Osteocyte (in vitro differentiated cells): Measurements from ENCODE around the gene SWSAP1. TPM values are rescaled to one million over a fixed set of nuclear protein-coding genes. Genes with fewer than 3 reads are reported as not detected.

Experiments
- DNase-seq: peaks from one replicate; pipeline ENCODE4 v3.0.0; 2021; ENCODE audit warnings: mixed read lengths; ENCODE audit not compliant: unreplicated experiment; ENCODE audit errors: extremely low spot score
- H3K27ac Mint-ChIP-seq: one replicate; pipeline ENCODE4 v1.8.0; 2021; ENCODE audit warnings: mild to moderate bottlenecking, mixed read lengths; ENCODE audit not compliant: unreplicated experiment
- H3K27me3 Mint-ChIP-seq: one replicate; pipeline ENCODE4 v1.8.0; 2021; ENCODE audit warnings: mixed read lengths; ENCODE audit not compliant: unreplicated experiment
- H3K36me3 Mint-ChIP-seq: one replicate; pipeline ENCODE4 v1.8.0; 2021; ENCODE audit warnings: mixed read lengths; ENCODE audit not compliant: unreplicated experiment
- H3K4me1 Mint-ChIP-seq: one replicate; pipeline ENCODE4 v1.8.0; 2021; ENCODE audit warnings: mixed read lengths; ENCODE audit not compliant: unreplicated experiment
- H3K4me3 Mint-ChIP-seq: one replicate; pipeline ENCODE4 v1.8.0; 2021; ENCODE audit warnings: mild to moderate bottlenecking, moderate library complexity, mixed read lengths; ENCODE audit not compliant: unreplicated experiment
- H3K9me3 Mint-ChIP-seq: one replicate; pipeline ENCODE4 v1.8.0; 2021; ENCODE audit warnings: mixed read lengths; ENCODE audit not compliant: unreplicated experiment
- total RNA-seq: library from RNA; stranded (reverse); gene quantifications from 2 replicates; pipeline ENCODE4 v1.2.1, GENCODE V29; 2021
- TF ChIP-seq, protein P1 (sequence below): fragments of 200-600 bp; sonication (generic); IDR thresholded peaks from 2 replicates; pipeline ENCODE4 v1.5.0; 2021; ENCODE audit warnings: antibody characterized with exemption, mild to moderate bottlenecking, moderate library complexity

Gene SWSAP1
- total RNA-seq, 1 donor from 2014 or later: 1.3 TPM

DNA sequence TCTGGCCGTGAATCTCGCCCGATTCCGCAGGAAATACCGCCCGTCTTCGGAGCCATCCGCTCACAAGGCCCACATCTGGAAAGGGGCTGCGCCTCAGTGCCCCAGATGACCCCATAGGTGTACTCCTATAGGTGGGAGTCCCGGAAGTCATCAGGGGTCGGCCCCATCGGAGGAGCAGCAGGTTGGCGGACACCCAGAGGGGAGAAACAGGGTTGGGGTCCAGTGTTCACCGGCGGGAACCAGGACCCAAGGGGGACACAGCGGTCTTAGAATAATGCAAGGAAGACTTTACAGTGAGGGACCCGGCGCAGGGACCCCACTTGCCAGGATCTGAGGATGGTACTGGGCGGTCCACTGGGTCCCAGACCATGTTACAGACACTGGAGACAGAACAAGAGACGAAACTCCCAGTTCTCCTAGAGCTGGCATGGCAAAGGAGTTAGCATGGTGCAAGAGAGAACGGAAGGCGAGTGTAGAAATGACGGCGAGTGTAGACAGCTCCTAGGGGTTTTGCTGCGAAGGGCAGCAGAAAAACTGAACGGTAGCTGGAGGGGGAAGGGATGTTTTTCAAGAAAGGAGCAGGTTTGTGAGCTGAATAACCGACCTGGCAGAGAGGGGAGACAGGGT is 48.8 kb downstream of the SWSAP1 start:
- H3K36me3 Mint-ChIP-seq: no peaks in the 10 kb centered on the region
- no peak overlapping the region for H3K4me3 Mint-ChIP-seq
- TF ChIP-seq, protein P1, sequence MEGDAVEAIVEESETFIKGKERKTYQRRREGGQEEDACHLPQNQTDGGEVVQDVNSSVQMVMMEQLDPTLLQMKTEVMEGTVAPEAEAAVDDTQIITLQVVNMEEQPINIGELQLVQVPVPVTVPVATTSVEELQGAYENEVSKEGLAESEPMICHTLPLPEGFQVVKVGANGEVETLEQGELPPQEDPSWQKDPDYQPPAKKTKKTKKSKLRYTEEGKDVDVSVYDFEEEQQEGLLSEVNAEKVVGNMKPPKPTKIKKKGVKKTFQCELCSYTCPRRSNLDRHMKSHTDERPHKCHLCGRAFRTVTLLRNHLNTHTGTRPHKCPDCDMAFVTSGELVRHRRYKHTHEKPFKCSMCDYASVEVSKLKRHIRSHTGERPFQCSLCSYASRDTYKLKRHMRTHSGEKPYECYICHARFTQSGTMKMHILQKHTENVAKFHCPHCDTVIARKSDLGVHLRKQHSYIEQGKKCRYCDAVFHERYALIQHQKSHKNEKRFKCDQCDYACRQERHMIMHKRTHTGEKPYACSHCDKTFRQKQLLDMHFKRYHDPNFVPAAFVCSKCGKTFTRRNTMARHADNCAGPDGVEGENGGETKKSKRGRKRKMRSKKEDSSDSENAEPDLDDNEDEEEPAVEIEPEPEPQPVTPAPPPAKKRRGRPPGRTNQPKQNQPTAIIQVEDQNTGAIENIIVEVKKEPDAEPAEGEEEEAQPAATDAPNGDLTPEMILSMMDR: no peak
- no peaks in the 10 kb centered on the region for H3K9me3 Mint-ChIP-seq
- no peak for DNase-seq
- H3K27ac Mint-ChIP-seq: no peak overlapping the region
- peaks cover 23% of the 10 kb centered on the region for H3K27me3 Mint-ChIP-seq
- peaks cover 29% of the 10 kb centered on the region for H3K4me1 Mint-ChIP-seq

DNA sequence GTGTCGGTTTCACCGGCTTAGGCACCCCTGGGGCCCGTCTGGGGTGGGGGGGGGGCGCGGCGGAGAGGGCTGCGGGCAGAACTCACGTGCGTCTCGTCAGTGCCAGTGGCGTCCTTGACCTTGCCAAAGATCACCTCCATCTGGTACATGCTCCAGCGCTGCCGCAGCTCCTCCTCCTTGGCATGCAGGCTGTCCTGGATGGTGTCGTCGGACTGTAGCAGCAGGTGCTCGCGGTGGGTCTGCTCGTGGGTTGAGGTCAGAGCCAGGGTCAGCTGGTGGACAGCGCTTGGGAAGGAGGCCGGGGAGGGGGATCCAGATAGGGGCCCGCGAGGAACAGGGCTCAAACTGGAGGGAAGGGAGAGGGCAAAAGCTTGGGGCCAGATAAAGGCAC is 49.3 kb downstream of the SWSAP1 start:
- Mint-ChIP-seq H3K36me3 (no peaks in the 10 kb centered on the region), H3K27me3 (peaks cover 19% of the 10 kb centered on the region), H3K4me3 (no peak overlapping the region), H3K27ac (no peak overlapping the region), H3K4me1 (peaks cover 25% of the 10 kb centered on the region), H3K9me3 (no peaks in the 10 kb centered on the region)
- TF ChIP-seq, protein P1: no peak
- DNase-seq: no peak

Other genes with a start within 250 kb of the SWSAP1 start
- 11.9 and 13.5 TPM in 2 replicates for gene SPC24, start 218.9 kb upstream of the SWSAP1 start, total RNA-seq
- gene KANK2, start 177.1 kb upstream of the SWSAP1 start, total RNA-seq: 386 and 387 TPM in 2 replicates
- gene ANGPTL8, start 135.0 kb upstream of the SWSAP1 start, total RNA-seq: not detected in 2 replicates
- gene DOCK6, start 112.1 kb upstream of the SWSAP1 start, total RNA-seq: 81.7 and 86.9 TPM in 2 replicates
- not detected in 2 replicates for gene TSPAN16, start 78.5 kb upstream of the SWSAP1 start, total RNA-seq
- gene RAB3D, start 35.0 kb upstream of the SWSAP1 start, total RNA-seq: 2.6 and 4.3 TPM in 2 replicates
- gene TMEM205, start 28.4 kb upstream of the SWSAP1 start, total RNA-seq: 57.4 and 64.1 TPM in 2 replicates
- 22.4 and 28.1 TPM in 2 replicates for gene CCDC159, start 28.1 kb upstream of the SWSAP1 start, total RNA-seq
- 51.9 and 55.8 TPM in 2 replicates for gene PLPPR2, start 19.2 kb upstream of the SWSAP1 start, total RNA-seq
- 2.3 and 2.4 TPM in 2 replicates for gene EPOR, start 9.6 kb downstream of the SWSAP1 start, total RNA-seq
- 1.1 and 1.9 TPM in 2 replicates for gene RGL3, start 44.6 kb downstream of the SWSAP1 start, total RNA-seq
- gene ODAD3, start 60.5 kb downstream of the SWSAP1 start, total RNA-seq: not detected in 2 replicates
- gene PRKCSH, start 61.0 kb downstream of the SWSAP1 start, total RNA-seq: 398 and 415 TPM in 2 replicates
- not detected in 2 replicates for gene ELAVL3, start 106.4 kb downstream of the SWSAP1 start, total RNA-seq
- gene ZNF653, start 131.2 kb downstream of the SWSAP1 start, total RNA-seq: 10.3 and 15.1 TPM in 2 replicates
- 28.9 and 30.0 TPM in 2 replicates for gene ECSIT, start 154.5 kb downstream of the SWSAP1 start, total RNA-seq
- 8.1 and 9.9 TPM in 2 replicates for gene CNN1, start 164.2 kb downstream of the SWSAP1 start, total RNA-seq
- 49.2 and 49.9 TPM in 2 replicates for gene ELOF1, start 184.6 kb downstream of the SWSAP1 start, total RNA-seq
- 1.3 and 1.6 TPM in 2 replicates for gene ACP5, start 203.0 kb downstream of the SWSAP1 start, total RNA-seq
- gene ZNF627, start 222.8 kb downstream of the SWSAP1 start, total RNA-seq: 18.2 and 18.3 TPM in 2 replicates